H1 (cell line): ENCODE results near the gene C18orf63. TPM values are rescaled to one million over a fixed set of nuclear protein-coding genes. Genes with fewer than 3 reads are reported as not detected.

Experiments used
- BACH1 ChIP-seq: IDR thresholded peaks from 2 replicates; pipeline ENCODE4 v1.6.1; 2012; ENCODE audit warnings: low read length, improper control_type of control experiment
- BCL11A ChIP-seq, 2 experiments: IDR thresholded peaks; one replicate each; pipeline ENCODE4 v1.6.1; 2011; ENCODE audit warnings: low read depth in 2 of 2, low read length in 2 of 2, mild to moderate bottlenecking in 2 of 2
- CTBP2 ChIP-seq: IDR thresholded peaks from 2 replicates; pipeline ENCODE4 v1.7.0; 2011; ENCODE audit warnings: borderline replicate concordance, mild to moderate bottlenecking, moderate library complexity, mixed read lengths, low read length; ENCODE audit not compliant: insufficient read depth, insufficient read length
- HDAC2 ChIP-seq, 2 experiments: fragments of 300-600 bp in 1 of 2; sonication (generic) in 1 of 2; IDR thresholded peaks; 2 replicates each; pipeline ENCODE4 v1.6.1; 2011 to 2012; ENCODE audit warnings: low read depth in 2 of 2, low read length in 2 of 2, mild to moderate bottlenecking in 2 of 2, moderate library complexity in 2 of 2, borderline replicate concordance in 1 of 2, inconsistent platforms in 1 of 2
- KDM1A ChIP-seq: fragments of 200-600, 300-600 bp; sonication (generic); IDR thresholded peaks from 2 replicates; pipeline ENCODE4 v1.7.1; 2016; ENCODE audit warnings: mild to moderate bottlenecking, low read length, borderline replicate concordance
- KDM5A ChIP-seq: fragments of 200-600 bp; IDR thresholded peaks from 2 replicates; pipeline ENCODE4 v1.7.1; 2012; ENCODE audit warnings: mild to moderate bottlenecking, low read length, inconsistent platforms, mixed read lengths
- NANOG ChIP-seq: IDR thresholded peaks from 2 replicates; pipeline ENCODE4 v1.6.1; 2011; ENCODE audit warnings: low read length, low read depth, mild to moderate bottlenecking, inconsistent platforms; ENCODE audit not compliant: insufficient read depth, poor library complexity, severe bottlenecking
- polyA plus RNA-seq, 7 experiments: library from polyadenylated mRNA; depleted of rRNA in 3 of 7; stranded (reverse) in 5 of 7; unstranded in 2 of 7; fragments of >200 nt in 5 of 7; fragments of 200-250 nt in 2 of 7; gene quantifications; 1 replicate in 5 of 7; 2 replicates in 1 of 7; 4 replicates in 1 of 7; pipeline versions ENCODE4 v1.2.1 to v1.2.3, GENCODE V29; 2011 to 2013; ENCODE audit warnings: missing spikeins in 2 of 7, mixed read lengths in 2 of 7
- total RNA-seq: library from RNA; stranded (reverse); fragmentation: NEBNext Ultra II Directional; extraction: Animal tissue kit (Norgen Biotek cat#: 25700); gene quantifications from 2 replicates; pipeline ENCODE4 v1.2.1, GENCODE V29; 2021
- TF ChIP-seq, protein P1 (sequence below): IDR thresholded peaks from 2 replicates; pipeline ENCODE4 v1.6.1; 2012; ENCODE audit warnings: inconsistent platforms
- TF ChIP-seq, protein P2 (sequence below): IDR thresholded peaks from 2 replicates; pipeline ENCODE4 v1.6.1; 2012; ENCODE audit warnings: low read length, inconsistent platforms

C18orf63 gene
- total and polyA plus RNA-seq, 2 of the 8 experiments (the other 6 are each of a cell fraction or from before 2014, with no cell fraction given) = not detected

DNA sequence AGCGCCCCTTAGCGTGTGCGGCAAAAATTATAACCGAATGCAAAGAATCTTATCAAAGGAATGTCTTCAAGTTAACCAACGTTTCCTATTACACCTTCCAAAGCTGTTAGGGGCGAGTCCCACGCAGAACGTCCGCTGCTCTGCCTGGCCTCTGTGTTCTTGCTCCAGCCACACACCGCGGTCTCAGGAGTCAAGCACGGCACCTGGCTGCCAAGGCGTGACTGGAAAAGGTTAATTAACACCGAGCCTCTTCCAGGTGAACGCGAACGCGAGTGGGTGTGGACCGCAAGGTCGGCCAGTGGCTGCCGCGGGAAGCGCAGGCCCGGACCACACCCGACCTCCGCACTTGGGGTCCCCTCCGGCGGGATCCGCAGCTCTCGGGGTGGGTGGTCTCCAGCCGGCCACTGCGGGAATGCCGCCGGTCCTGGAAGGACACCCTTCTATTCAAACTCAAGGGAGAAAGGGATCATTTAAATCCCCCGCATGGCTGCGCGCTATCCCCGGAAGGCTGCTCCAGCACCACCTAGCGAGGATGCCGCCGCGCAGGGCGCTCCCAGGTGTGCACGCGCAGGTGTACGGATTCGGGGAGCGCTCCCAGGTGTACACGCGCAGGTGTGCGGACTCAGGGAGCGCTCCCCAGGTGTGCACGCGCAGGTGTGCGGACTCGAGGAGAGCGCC is 24.7 kb upstream of the C18orf63 start (continued):
- TF ChIP-seq BCL11A (IDR thresholded peaks at IDR 0.05; ENCODE audit: low read depth in 2 of 2, low read length in 2 of 2) (no peak), NANOG (peak; percentile 32), BACH1 (peak; percentile 93), HDAC2 (IDR thresholded peaks at IDR 0.05; ENCODE audit: borderline replicate concordance in 1 of 2, low read depth in 2 of 2, low read length in 2 of 2) (peak; percentile 78 to 89; a peak in 3 of 4 replicates), KDM5A (no peak), CTBP2 (peak; percentile 69), KDM1A (peak; percentile 100)
- TF ChIP-seq, protein P1, sequence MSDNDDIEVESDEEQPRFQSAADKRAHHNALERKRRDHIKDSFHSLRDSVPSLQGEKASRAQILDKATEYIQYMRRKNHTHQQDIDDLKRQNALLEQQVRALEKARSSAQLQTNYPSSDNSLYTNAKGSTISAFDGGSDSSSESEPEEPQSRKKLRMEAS = 0 out of 2 replicates have a peak, but pooled peaks have one; percentile 7
- TF ChIP-seq, protein P2, sequence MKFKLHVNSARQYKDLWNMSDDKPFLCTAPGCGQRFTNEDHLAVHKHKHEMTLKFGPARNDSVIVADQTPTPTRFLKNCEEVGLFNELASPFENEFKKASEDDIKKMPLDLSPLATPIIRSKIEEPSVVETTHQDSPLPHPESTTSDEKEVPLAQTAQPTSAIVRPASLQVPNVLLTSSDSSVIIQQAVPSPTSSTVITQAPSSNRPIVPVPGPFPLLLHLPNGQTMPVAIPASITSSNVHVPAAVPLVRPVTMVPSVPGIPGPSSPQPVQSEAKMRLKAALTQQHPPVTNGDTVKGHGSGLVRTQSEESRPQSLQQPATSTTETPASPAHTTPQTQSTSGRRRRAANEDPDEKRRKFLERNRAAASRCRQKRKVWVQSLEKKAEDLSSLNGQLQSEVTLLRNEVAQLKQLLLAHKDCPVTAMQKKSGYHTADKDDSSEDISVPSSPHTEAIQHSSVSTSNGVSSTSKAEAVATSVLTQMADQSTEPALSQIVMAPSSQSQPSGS = no peak
